Right lung (tissue), 5 donors: ENCODE data around the gene ZCCHC24. TPM values are rescaled to one million over a fixed set of nuclear protein-coding genes. Genes with fewer than 3 reads are reported as not detected.

ENCODE experiments used
- polyA plus RNA-seq, 5 donors: library from polyadenylated mRNA; unstranded; fragments of 120-200 nt; gene quantifications; one replicate each; pipeline versions ENCODE4 v1.2.1 to v1.2.3, GENCODE V29; 2013; ENCODE audit warnings: inconsistent platforms in 1 of 5, low replicate concordance in 1 of 5; ENCODE audit not compliant: insufficient read length in 5 of 5, insufficient read depth in 1 of 5

The ZCCHC24 gene
- polyA plus RNA-seq, 5 donors = 29.1 to 43.8 (median 35.2) TPM

Other genes starting within 250 kb of the ZCCHC24 start
- 10 to 100 TPM; 29.7 to 34.7 (median 31.0) TPM for gene PPIF, start 98.2 kb downstream of the ZCCHC24 start, polyA plus RNA-seq
- 1 to 10 TPM in 3 of 5 donors, under 1 TPM in 2; 0.08 to 3.4 (median 1.3) TPM for gene EIF5AL1, start 66.9 kb upstream of the ZCCHC24 start, polyA plus RNA-seq
- gene SFTPA2, start 114.8 kb upstream of the ZCCHC24 start, polyA plus RNA-seq = 10 to 100 TPM in 1 of 5 donors, 1 to 10 TPM in 4; 1.6 to 11.2 (median 7.0) TPM
- gene SFTPA1, start 165.3 kb upstream of the ZCCHC24 start, polyA plus RNA-seq = 100 to 1,000 TPM in 2 of 5 donors, 10 to 100 TPM in 3; 18.1 to 143 (median 81.8) TPM